GM19455 (cell line): ENCODE measurements around the gene DYRK1A.
"Not testable (repeated sequence)": the region's sequence is repeated elsewhere in the genome, so short reads cannot be mapped to it uniquely, and the experiment has no call there.

ENCODE experiments used
- ATAC-seq: cut with Tn5 transposase; IDR thresholded peaks from one replicate; pipeline ENCODE4 v1.9.1; 2021; ENCODE audit not compliant: unreplicated experiment

Gene DYRK1A

DNA sequence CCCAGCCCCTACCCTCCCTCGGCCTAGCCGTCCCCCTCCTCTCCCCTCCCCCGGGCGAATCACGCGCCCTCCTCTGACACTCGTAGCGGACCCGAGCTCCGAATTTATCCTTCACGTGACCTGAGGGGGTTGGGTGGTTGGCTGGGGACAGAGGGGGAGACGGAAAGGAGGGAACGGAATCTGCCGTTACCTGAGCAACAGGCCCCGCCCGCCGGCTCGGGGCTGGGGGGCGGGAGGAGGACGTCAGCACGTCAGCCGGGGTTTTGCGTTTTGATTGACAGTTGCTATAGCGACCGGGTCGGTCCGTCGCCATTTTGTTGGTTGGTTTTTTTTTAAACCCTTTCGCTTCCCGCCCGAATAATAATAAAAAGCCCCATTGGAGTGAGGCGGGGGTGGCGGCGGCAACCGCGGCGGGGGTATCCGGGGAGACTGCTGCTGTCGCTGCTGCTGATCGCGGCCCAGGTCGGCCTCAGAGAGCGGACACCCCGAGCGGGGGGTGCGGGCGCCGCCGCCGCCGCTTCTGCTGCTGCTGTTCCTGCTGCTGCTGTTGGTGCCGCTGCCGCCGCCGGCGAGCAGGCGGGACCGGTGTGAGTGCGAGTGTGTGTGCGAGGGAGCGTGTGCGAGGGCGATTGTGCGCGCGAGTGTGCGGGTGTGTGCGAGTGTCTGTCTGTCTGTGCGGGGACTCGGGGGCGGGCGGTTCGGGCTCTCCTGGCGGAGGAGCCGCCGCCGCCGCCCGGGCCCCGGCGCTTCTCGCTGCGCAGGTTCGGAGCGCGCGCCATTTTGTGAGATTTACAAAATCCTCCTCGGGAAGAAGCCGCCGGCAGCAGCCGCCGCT lies at the start of gene DYRK1A:
Gene DYRK1A, plus strand, starts transcription at position 292 of the 835 bp plus-strand sequence. CDS start 53,602 bp downstream, outside the sequence.
- peak; percentile 64 for ATAC-seq

DNA sequence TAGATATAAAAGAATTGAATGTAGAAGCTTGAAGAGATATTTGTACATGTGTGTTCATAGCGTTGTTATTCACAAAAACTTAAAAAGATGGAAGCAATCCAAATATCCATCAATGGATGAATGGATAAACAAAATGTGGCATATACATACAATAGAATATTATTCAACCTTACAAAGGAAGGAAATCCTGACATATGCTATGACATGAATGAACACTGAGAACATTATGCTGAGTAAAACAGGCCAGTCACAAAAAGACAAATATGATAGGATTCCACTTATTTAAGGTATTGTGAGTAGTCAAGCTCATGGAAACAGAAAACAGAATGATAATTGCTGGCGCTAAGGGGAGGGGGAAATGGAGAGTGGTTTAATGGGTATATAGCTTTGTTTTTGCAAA lies 47.0 kb upstream of the DYRK1A start:
- ATAC-seq: no peak

DNA sequence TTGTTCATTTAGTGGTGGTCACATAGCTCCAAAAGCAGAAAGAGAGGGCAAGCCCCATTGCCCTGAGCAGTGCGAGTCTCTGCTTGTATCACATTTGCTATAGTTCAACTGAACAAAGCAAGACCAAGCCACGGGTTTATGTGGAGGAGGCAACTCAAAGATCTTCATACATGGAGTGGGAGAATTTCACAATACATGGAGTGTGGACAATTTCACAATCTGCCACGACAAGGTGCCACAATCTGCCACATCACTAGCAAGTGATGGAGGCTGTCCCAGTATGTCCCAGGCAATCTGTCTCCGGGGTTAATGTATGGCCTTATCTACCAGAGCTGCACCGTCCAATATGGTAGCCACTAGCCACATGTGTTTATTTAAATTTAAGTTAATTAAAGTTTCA lies 44.5 kb upstream of the DYRK1A start:
- no peak for ATAC-seq

DNA sequence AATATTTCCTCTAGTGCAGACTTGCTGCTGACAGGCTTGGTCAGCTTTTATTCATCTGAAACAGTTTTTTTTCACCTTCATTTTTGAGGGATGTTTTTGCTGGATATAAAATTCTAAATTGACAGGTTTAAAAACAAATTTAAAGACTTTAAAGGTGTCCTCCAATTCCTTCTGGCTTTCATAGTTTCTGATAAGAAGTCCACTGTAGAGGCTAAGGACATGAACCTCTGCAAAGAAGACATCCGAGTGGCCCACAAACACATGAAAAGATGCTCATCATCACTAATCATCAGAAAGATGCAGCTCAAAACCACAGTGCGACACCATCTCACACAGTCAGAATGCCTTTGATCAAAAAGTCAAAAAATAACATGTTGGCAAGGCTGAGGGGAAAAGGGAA lies 42.0 kb upstream of the DYRK1A start:
- no peak for ATAC-seq

DNA sequence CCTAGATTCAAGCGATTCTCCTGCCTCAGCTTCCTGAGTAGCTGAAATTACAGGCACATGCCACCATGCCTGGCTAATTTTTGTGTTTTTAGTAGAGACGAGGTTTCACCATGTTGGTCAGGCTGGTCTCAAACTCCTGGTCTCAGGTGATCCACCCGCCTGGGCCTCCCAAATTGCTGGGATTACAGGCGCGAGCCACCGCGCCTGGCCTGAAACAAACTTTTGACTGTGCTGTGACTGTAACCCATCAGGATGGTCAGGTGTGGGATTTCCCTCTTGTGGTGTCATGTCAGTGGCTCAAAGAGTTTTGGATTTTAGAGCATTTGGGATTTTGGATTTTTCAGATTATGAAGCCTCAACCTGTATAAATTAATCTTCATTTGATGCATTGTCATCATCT lies 38.4 kb upstream of the DYRK1A start:
- ATAC-seq: not testable (repeated sequence)

DNA sequence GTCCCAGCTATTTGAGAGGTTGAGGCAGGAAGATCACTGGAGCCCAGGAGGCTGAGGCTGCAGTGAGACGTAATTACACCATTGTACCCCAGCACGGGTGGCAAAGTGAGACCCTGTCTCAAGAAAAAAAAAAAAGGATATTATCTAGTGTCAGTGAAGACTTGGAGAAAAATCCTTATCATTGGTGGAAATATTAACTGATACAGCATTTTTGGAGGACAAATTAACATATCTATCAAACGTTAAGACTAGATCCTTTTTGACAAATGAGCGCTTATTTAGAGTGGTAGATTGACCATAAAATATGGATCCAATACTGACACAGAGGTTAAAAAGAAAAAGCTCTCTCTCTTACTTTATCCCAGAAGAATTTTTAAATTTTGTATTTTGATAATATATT lies 35.2 kb upstream of the DYRK1A start:
- no peak for ATAC-seq

DNA sequence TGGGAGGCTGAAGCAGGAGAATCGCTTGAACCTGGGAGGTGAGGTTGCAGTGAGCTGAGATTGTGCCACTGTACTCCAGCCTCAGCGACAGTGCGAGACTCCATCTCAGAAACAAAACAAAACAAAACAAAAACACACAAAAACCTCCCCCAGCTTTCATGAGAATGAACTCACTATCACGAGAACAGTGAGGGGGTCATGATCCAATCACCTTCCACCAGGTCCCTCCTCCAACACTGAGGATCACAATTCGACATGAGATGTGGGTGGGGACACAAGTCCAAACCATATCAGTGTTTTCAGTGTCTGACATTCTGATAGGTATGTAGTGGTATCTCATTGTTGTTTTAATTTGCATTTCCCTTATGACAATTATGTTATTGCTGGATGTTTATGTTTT lies 31.5 kb upstream of the DYRK1A start:
- no peak for ATAC-seq

DNA sequence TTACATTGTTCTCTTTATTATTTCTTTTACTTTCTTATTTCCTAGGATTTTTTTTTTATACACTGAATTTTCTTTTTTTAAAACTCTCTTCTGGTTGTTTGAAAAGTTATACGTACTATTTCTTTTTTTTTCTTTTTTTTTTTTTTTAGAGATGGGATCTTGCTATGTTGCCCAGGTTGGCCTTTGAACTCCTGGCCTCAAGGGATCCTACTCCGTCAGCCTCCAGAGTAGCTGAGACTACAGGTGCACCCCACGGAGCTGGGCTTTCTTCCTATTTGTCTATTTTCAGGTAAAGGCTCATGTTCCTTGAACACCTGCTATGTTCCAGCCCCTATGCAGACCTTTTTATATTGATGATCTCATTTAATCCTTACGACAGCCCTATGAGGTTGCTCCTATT lies 29.4 kb upstream of the DYRK1A start:
- no peak for ATAC-seq

DNA sequence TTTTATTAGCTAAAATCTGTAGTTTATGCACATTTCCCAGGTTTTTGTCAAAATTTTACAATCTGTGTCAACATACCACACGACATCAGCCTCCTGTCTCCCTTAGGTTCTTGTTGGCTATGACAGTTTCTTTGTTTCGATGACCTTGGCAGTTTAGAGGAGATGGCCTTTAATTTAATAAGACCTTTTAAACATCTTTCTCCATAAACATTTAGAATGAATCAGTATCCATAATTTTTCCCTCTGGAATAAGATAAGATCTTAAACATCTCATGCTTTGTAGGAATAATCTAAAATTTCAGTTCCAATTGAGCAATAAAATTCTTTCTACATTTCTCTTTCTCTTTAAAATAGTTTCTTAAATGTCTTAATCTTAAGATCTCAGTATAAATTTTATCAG lies 28.7 kb upstream of the DYRK1A start:
- no peak for ATAC-seq

DNA sequence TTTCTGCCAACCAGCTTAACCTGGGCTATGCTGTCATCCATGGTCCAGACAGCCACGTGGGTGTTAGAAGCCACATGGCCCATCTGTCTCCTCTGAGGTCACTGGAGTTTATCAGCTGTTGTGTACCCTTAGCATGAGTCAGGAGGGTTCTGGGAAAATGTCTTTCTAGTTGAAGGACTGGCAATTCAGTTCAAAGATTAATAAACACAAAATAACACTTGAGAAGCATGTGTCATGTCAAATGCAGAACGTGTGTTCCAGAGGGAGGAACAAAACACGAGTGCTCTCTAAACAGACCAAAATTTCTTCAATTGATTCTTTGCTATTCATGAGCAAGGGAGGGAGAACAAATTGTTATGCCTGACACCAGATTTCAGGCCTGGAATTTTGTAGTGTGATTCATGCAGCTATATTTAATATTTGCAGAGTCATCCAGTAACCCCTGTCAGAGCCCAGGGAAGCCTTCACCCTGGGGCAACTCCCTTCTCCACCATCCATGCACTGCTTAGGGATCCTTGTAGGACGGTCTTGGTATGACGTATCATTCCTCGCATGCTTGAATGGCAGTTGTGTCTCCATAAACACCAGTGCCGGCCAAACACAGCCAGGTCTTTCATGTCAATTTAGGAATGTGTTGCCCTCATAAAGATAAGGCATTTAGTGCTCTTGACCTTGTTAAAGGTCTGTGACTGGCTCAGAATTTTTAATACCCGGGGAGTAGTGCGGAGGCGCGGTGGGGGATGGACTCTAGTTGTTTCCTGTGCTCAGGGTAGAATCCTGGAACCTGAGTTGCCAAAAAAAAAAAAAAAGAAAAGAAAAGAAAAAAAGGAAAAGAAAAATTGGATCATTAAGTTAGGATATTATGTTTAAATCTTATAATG lies 27.7 kb upstream of the DYRK1A start:
- no peak for ATAC-seq

DNA sequence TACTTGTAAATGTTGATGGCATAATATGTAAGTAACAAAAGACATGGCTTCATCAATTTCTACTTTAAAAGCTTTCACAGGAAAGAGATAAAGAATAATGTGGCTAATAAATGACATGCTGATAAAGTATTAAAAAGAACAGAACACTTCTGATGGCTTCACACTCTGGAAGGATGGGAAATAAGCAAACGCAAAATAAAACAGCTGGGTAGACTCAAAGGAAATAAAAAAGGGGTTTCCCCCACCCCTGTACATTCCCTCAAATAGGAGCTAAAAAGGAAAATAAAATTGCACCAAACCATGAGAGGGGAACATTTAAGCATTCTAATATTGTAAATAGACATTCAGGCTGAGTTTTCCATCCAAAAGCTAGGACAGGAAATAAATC lies 27.0 kb upstream of the DYRK1A start:
- ATAC-seq: no peak

DNA sequence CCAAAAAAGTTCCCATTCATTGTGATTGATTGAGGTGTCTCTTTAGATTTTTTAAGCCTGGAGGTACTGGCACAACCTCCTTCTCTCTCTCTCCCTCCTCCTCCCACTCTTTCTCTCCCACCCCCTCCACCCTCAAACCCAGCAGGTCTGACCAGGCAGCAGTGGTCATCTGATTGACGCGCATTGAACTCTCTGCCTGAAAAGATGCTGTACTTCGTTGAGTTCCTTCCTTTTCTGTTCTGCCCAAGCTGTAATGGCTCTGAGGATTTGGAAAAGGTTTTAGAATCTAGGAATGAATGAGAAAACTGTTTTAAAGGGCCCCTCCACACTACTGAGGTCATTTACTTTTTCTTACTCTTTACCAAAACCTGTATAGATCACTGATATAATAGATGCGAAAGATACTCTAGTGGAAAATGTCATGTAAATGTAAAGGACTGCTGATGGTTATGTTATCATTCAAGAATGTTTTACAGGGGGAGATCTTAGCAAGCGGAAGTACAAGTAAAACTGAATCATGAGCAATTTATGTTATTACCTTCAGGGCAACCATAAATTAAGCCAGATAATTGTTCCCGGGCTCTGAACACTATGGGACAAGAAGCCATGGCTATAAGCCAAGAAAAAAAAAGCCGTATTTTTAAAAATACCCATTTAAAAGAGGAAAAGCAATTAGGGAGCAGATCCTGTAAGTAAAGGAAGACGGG lies 25.2 kb upstream of the DYRK1A start:
- ATAC-seq: no peak

DNA sequence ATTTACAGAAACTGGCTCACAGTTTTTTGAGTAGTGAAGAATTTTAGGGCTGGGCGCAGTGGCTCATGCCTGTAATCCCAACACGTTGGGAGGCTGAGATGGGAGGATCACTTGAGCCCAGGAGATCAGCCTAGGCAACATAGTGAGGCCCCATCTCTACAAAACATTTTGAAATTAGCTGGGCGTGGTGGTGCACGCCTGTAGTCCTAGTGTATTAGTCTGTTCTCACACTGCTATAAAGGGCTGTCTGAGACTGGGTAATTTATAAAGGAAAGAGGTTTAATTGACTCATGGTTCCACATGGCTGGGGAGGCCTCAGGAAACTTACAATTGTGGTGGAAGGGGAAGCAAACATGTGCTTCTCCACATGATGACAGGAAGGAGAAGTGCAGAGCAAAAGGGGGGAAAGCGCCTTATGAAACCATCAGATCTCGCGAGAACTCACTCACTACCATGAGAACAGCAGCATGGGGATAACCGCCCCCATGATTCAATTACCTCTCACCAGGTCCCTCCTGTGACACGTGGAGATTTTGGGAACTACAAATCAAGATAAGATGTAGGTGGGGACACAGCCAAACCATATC lies 24.4 kb upstream of the DYRK1A start:
- no peak for ATAC-seq

DNA sequence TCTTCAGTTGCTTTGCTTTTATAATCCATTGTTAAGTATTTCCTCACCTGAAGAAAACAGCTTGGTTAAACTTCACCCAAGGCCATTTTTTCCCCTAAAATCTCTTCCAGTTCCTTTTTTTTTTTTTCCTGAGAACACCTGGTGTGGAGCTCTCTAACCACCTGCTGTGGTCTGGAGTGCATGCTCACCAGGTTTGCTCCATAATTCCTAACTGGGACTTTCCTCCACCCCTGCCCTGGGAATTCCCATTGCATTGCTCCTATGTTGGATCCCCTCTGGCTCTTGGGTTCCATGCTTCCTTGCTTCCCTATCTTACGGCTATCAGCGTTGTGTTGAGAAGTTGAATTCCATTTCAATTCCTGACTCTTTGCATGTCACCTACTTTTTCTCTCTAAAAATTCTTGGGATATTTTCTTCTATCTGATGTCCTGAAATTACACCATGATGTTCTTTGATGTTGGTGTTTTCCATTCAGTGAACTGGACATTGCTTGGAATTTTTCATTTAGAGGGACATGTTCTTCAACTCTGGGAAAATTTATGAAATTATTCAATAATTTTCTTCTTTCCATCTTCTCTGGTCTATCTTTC lies 19.6 kb upstream of the DYRK1A start:
- ATAC-seq: no peak

DNA sequence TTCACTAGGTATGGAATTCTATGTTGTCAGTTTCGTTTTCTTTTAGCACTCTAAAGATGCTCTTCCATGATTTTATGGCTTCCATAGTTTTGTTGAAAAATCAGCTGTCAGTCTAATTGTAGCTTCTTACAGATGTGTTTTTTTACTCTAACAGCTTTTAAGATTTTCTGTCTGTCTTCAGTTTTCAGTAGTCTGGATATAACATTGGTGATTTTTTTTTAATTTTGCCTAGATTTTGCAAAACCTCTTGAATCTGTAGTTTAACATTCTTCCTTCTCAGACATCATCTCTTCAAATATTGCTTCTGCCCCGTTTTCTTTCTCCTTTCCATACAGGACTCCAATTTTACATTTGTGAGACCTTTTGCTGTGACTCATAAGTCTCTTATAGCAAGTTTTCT lies 17.9 kb upstream of the DYRK1A start:
- ATAC-seq: no peak

DNA sequence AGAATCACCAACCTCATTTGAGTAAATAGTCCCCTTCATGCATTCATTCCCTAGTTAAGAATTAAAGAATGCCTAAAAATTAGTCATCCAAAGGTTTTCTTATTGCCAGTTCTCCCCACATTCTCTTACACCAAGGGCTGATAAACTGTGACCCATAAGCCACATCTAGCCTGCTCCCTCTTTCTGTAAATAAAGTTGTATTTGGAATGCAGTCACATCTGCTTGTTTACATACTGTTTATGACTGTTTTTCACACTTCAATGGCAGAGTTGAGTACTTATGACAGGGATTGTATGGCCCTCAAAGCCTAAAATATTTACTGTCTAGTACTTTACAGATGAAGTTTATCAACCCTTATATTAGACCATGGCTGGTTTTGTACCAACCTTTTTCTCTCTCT lies 16.1 kb upstream of the DYRK1A start:
- no peak for ATAC-seq

DNA sequence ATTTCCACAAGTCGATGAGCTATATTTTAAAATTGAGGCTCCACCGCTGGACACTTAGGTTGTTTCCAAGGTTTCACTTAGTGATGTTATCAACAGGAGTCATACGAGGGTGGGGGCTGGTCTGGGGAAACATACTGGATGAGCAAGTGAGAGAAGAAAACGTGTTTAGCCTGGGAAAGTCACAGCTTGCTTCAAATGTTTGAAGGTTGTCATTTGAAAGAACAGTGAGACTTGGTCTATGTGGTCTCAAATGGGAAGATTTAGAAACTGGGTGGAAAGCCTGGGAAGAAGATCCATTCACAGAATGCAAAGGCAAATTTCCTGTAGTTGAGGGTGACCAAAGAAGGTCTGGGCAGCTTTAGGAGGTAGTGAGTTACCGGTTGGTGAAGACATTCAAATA lies 9.9 kb upstream of the DYRK1A start:
- ATAC-seq: no peak

DNA sequence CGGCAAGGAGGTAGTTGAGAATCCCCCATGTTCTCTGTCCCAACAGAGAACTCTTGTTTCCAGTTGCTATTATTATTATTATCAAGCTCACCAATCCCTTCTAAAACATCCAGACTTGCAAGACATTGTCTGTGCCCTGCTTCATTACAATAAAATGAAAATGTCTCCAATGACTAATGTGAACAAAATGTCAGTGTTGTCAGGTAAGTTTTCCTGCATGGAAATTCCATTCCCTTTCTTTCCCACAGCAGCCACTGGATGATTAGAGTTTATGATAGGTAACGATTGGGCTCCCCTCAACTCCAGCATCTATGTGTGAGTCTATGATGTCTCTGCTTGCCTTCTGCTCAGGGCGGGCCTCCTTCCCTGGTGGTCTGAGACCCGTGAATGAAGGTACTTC lies 8.9 kb upstream of the DYRK1A start:
- no peak for ATAC-seq

DNA sequence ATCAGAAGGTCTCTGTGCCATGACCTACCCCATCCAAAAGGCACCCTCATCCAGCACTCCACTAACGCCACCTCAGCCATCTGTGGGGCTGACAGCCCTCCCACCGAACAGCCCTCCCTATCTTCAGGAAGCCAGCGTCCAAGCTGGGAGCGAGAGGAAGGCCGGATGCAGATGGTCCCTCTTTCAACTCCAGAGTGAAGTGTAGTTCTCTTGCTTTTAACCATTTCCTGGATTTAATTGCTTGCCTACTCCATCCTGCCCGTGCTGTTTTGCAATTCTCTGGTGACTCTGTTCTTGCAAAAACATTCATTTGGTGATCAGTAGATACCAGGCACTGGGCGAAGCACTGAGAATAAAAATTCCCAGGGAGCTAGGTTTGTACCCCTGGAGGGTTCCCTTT lies 8.2 kb upstream of the DYRK1A start:
- no peak for ATAC-seq

DNA sequence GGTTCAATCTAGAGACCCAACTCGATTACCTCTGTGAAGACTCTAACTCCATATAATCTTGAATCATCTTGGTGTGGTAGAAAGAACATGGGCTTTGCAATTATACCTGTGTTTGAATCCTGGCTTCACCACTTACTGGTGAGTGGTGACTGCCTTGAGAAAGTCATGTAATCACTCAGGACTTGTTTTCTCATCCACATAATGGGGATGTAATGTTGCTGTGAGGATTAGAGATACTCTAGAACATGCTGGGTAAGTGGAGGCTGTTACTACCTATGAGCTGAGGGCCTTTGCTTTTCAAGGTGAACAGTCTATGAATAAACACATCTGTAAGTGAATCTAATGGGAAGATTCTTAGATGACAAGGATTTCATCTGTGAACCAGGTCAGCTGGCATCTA lies 2.6 kb upstream of the DYRK1A start:
- no peak for ATAC-seq

DNA sequence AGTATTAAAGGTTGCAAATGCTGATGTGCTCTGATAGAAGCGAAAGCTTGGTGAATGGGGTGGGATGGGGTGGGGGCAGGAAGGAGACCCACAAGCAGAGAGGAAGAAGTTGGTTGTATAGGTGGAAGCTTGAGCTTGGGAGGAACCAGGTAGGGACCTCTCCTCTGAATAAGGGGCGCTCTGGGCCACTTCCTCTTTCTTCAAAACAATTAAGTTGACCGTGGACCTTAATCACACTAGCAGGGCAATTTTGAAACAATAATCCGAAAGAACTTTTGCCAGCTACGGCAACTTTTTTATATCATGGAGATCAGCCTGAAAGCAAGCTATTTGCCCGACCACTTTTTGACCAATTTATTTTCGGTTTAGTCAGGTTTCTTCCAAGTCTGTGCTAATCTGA lies 1.9 kb upstream of the DYRK1A start:
- ATAC-seq: no peak
